SKM-1 treated with dmso at 0.1 percent for 144 hours (cell line): Measurements from ENCODE around the gene GGT6.
A peak's percentile ranks its signal among the peaks of the same experiment; 100 is the strongest.

Experiments used
- DNase-seq: peaks from one replicate; lab custom pipeline; 2025; ENCODE audit not compliant: unreplicated experiment; lab: John Stamatoyannopoulos, UW

Gene GGT6

GRCh38 chr17:4540687-4541327 lies 19.6 kb downstream of the GGT6 start:
- no peak for DNase-seq

- no peak for DNase-seq
These were observed 20.1 kb downstream of the GGT6 start for GRCh38 chr17:4540224-4540651.

- no peak for DNase-seq
These were observed 20.7 kb downstream of the GGT6 start for GRCh38 chr17:4539576-4540223.

- no peak for DNase-seq
These were observed 21.4 kb downstream of the GGT6 start for GRCh38 chr17:4539025-4539424.

GRCh38 chr17:4538236-4539002 lies 22.0 kb downstream of the GGT6 start:
- no peak for DNase-seq

- DNase-seq: no peak
These were observed 22.7 kb downstream of the GGT6 start for GRCh38 chr17:4537451-4538235.

- DNase-seq: no peak
These were observed 23.5 kb downstream of the GGT6 start for GRCh38 chr17:4536742-4537411.

- DNase-seq: peak; percentile 4
These were observed 24.1 kb downstream of the GGT6 start for GRCh38 chr17:4536259-4536741.

GRCh38 chr17:4535667-4536258 lies 24.6 kb downstream of the GGT6 start:
- no peak for DNase-seq

GRCh38 chr17:4534928-4535666 lies 25.3 kb downstream of the GGT6 start:
- no peak for DNase-seq

- no peak for DNase-seq
These were observed 25.9 kb downstream of the GGT6 start for GRCh38 chr17:4534515-4534914.

GRCh38 chr17:4533523-4534504 lies 26.6 kb downstream of the GGT6 start:
- DNase-seq: no peak

GRCh38 chr17:4532860-4533522 lies 27.4 kb downstream of the GGT6 start:
- no peak for DNase-seq

- no peak for DNase-seq
These were observed 28.2 kb downstream of the GGT6 start for GRCh38 chr17:4531988-4532736.

- DNase-seq: no peak
These were observed 29.3 kb downstream of the GGT6 start for GRCh38 chr17:4530799-4531730.

GRCh38 chr17:4529533-4530152 lies 30.7 kb downstream of the GGT6 start:
- no peak for DNase-seq
